ENCODE results near the gene MRM1.

The MRM1 gene

GRCh38 chr17:36613155-36613554 lies 11.8 kb downstream of the MRM1 start:
- peaks cover 2% of the 10 kb centered on the region for H3K4me1 ChIP-seq (ENCODE audit: control insufficient read depth, insufficient read depth, low read length)
- no CpG with 5 or more reads among the region's 4 CpGs for WGBS (ENCODE audit: insufficient coverage, insufficient read length)
- no peak for DNase-seq (ENCODE audit: low read depth, low spot score)
- no peak overlapping the region for H3K4me3 ChIP-seq (ENCODE audit: low read length)
- H3K27me3 ChIP-seq (ENCODE audit: control insufficient read depth, insufficient read depth, low read length), result no peaks in the 10 kb centered on the region
- H3K27ac ChIP-seq (ENCODE audit: low read length), result no peak overlapping the region
- H3K36me3 ChIP-seq (ENCODE audit: control insufficient read depth, insufficient read depth, low read length), result no peaks in the 10 kb centered on the region
- H3K9me3 ChIP-seq (ENCODE audit: control insufficient read depth, insufficient read depth, low read length), result no peaks in the 10 kb centered on the region

GRCh38 chr17:36614081-36614480 lies 12.7 kb downstream of the MRM1 start:
- WGBS (ENCODE audit: insufficient coverage, insufficient read length), result no CpG with 5 or more reads among the region's 7 CpGs

DNA sequence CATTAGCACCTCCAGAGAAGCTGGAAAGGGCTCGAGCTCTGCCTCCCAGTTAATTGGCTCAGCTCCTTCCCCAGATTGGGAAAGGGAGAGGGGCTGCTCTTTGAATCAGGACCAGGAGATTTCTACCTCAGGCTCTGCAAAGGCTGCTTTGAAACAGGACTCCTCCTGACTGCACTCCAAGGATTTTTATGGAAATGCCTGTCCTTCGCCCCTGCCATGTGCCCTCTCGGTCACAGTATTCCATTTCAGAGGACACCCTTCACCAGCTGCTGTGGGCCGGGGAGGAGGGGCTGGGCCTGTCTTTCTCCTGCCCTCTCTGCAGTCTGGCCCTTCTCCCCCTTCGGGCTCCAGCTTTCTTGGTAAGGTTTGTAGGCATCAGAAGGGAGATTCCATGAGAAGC lies 13.6 kb downstream of the MRM1 start:
- peaks cover 2% of the 10 kb centered on the region for H3K4me1 ChIP-seq (ENCODE audit: control insufficient read depth, insufficient read depth, low read length)
- no CpG with 5 or more reads among the region's 5 CpGs for WGBS (ENCODE audit: insufficient coverage, insufficient read length)
- no peaks in the 10 kb centered on the region for H3K9me3 ChIP-seq (ENCODE audit: control insufficient read depth, insufficient read depth, low read length)
- no peaks in the 10 kb centered on the region for H3K27me3 ChIP-seq (ENCODE audit: control insufficient read depth, insufficient read depth, low read length)
- no peaks in the 10 kb centered on the region for H3K36me3 ChIP-seq (ENCODE audit: control insufficient read depth, insufficient read depth, low read length)
- no peak for DNase-seq (ENCODE audit: low read depth, low spot score)
- H3K4me3 ChIP-seq (ENCODE audit: low read length), result no peak overlapping the region
- H3K27ac ChIP-seq (ENCODE audit: low read length), result no peak overlapping the region

More at GRCh38 chr17:36614081-36614480, 12.7 kb downstream of the MRM1 start:
- no peaks in the 10 kb centered on the region for H3K27me3 ChIP-seq (ENCODE audit: control insufficient read depth, insufficient read depth, low read length)
- no peaks in the 10 kb centered on the region for H3K9me3 ChIP-seq (ENCODE audit: control insufficient read depth, insufficient read depth, low read length)
- no peak overlapping the region for H3K4me3 ChIP-seq (ENCODE audit: low read length)
- no peaks in the 10 kb centered on the region for H3K36me3 ChIP-seq (ENCODE audit: control insufficient read depth, insufficient read depth, low read length)
- no peak for DNase-seq (ENCODE audit: low read depth, low spot score)
- no peak overlapping the region for H3K27ac ChIP-seq (ENCODE audit: low read length)
- H3K4me1 ChIP-seq (ENCODE audit: control insufficient read depth, insufficient read depth, low read length), result peaks cover 2% of the 10 kb centered on the region

DNA sequence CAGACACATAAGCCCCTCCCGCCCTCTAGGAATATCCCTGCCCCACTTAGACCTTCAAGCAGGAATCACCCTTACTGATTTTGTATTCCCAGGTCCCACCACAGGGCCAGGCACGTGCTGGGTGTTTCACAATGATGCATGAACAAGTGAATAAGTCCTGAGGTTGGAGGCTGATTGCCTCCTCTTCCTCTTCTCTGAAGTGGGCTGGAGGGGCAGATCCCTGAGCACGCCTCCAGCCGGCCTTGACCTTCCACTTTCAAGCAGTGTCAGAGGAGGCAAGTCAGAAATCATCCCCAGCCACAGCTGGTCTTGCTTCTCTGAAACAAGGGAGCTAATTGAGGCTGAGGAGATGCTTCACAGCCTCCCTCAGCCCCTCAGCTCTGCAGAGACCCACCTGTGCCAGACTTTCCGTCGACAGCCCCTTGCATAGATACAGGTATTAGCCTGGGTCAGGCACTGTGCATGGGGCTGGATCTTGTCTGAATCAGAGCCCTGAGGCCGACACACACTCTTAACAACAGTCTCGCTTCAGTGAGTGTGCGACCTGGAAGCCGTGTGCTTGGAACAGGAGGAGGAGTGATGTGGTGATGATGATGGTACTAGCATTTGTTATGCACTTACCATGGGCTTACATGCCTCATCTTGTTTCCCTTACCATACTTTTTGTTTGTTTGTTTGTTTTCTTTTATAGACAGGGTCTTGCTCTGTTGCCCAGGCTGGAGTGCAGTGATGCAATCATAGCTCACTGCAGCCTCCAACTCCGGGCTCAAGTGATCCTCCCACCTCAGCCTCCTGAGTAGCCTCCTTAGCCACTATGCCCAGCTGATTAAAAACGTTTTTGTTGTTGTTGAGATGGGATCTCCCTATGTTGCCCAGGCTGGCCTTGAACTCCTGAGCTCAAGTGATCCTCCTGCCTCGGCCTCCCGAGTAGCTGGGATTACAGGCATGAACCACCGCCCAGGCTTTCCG lies 15.0 kb downstream of the MRM1 start:
- no peak for DNase-seq (ENCODE audit: low read depth, low spot score)
- no peaks in the 10 kb centered on the region for H3K27me3 ChIP-seq (ENCODE audit: control insufficient read depth, insufficient read depth, low read length)
- no peak overlapping the region for H3K27ac ChIP-seq (ENCODE audit: low read length)
- WGBS (ENCODE audit: insufficient coverage, insufficient read length), result no CpG with 5 or more reads among the region's 16 CpGs
- no peaks in the 10 kb centered on the region for H3K9me3 ChIP-seq (ENCODE audit: control insufficient read depth, insufficient read depth, low read length)
- no peaks in the 10 kb centered on the region for H3K36me3 ChIP-seq (ENCODE audit: control insufficient read depth, insufficient read depth, low read length)
- no peak overlapping the region for H3K4me3 ChIP-seq (ENCODE audit: low read length)
- peaks cover 2% of the 10 kb centered on the region for H3K4me1 ChIP-seq (ENCODE audit: control insufficient read depth, insufficient read depth, low read length)

GRCh38 chr17:36617773-36618172 lies 16.4 kb downstream of the MRM1 start:
- H3K27ac ChIP-seq (ENCODE audit: low read length), result no peak overlapping the region
- no peaks in the 10 kb centered on the region for H3K36me3 ChIP-seq (ENCODE audit: control insufficient read depth, insufficient read depth, low read length)
- no peaks in the 10 kb centered on the region for H3K9me3 ChIP-seq (ENCODE audit: control insufficient read depth, insufficient read depth, low read length)
- no peaks in the 10 kb centered on the region for H3K27me3 ChIP-seq (ENCODE audit: control insufficient read depth, insufficient read depth, low read length)
- DNase-seq (ENCODE audit: low read depth, low spot score), result no peak
- H3K4me3 ChIP-seq (ENCODE audit: low read length), result no peak overlapping the region
- WGBS (ENCODE audit: insufficient coverage, insufficient read length), result no CpG with 5 or more reads among the region's 7 CpGs
- H3K4me1 ChIP-seq (ENCODE audit: control insufficient read depth, insufficient read depth, low read length), result peaks cover 2% of the 10 kb centered on the region

DNA sequence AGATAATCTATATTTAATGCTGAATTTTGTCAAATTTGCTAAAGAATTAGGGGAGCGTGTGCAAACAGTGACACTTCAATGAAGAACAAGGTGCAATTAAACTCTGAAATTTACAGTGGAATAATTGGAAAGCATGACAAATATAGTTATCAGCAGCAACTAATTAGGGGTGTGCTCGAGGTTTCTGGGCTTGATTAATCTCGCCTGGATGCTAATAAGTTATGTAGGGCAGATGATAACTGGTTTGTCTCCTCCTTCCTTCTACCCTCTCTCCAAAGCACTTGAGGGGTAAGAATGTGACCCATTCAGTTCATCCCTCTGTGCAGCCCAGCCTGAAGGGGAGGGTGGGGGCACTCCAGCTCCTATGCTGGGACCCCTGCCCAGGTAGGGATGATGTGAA lies 21.9 kb downstream of the MRM1 start:
- Histone ChIP-seq H3K4me1 (ENCODE audit: control insufficient read depth, insufficient read depth, low read length) (no peaks in the 10 kb centered on the region), H3K9me3 (ENCODE audit: control insufficient read depth, insufficient read depth, low read length) (no peaks in the 10 kb centered on the region), H3K4me3 (ENCODE audit: low read length) (no peak overlapping the region), H3K27ac (ENCODE audit: low read length) (no peak overlapping the region), H3K27me3 (ENCODE audit: control insufficient read depth, insufficient read depth, low read length) (no peaks in the 10 kb centered on the region), H3K36me3 (ENCODE audit: control insufficient read depth, insufficient read depth, low read length) (no peaks in the 10 kb centered on the region)
- WGBS (ENCODE audit: insufficient coverage, insufficient read length), result no CpG with 5 or more reads among the region's 3 CpGs
- no peak for DNase-seq (ENCODE audit: low read depth, low spot score)

DNA sequence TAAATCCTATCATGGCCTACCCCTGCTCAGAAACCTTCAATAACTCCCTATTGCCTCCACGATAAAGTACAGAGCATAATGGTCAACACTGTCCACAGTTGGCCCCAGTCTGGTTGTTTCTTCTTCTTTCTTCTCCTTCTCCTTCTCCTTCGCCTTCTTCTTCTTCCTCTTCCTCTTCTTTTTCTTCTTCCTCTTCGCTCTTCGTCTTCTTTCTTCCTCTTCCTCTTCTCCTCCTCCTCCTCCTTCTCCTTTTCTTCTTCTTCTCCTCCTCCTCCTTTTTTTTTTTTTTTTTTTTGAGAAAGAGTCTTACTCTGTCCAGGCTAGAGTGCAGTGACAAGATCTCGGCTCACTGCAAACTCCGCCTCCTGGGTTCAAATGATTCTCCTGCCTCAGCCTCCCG lies 23.8 kb downstream of the MRM1 start:
- Histone ChIP-seq H3K4me3 (ENCODE audit: low read length) (no peak overlapping the region), H3K36me3 (ENCODE audit: control insufficient read depth, insufficient read depth, low read length) (no peaks in the 10 kb centered on the region), H3K27ac (ENCODE audit: low read length) (no peak overlapping the region), H3K9me3 (ENCODE audit: control insufficient read depth, insufficient read depth, low read length) (no peaks in the 10 kb centered on the region), H3K4me1 (ENCODE audit: control insufficient read depth, insufficient read depth, low read length) (0 out of 2 replicates have a peak, but pooled peaks cover 1% of the 10 kb centered on the region), H3K27me3 (ENCODE audit: control insufficient read depth, insufficient read depth, low read length) (no peaks in the 10 kb centered on the region)
- no peak for DNase-seq (ENCODE audit: low read depth, low spot score)
- 100% methylated on average over 2 of the region's 7 CpGs for WGBS (ENCODE audit: insufficient coverage, insufficient read length)

- WGBS (ENCODE audit: insufficient coverage, insufficient read length), result no CpG with 5 or more reads among the region's 12 CpGs
- Histone ChIP-seq H3K27ac (ENCODE audit: low read length) (no peak overlapping the region), H3K36me3 (ENCODE audit: control insufficient read depth, insufficient read depth, low read length) (no peaks in the 10 kb centered on the region), H3K9me3 (ENCODE audit: control insufficient read depth, insufficient read depth, low read length) (no peaks in the 10 kb centered on the region), H3K4me3 (ENCODE audit: low read length) (no peak overlapping the region), H3K4me1 (ENCODE audit: control insufficient read depth, insufficient read depth, low read length) (0 out of 2 replicates have a peak, but pooled peaks cover 1% of the 10 kb centered on the region), H3K27me3 (ENCODE audit: control insufficient read depth, insufficient read depth, low read length) (no peaks in the 10 kb centered on the region)
- no peak for DNase-seq (ENCODE audit: low read depth, low spot score)
Measured at GRCh38 chr17:36627101-36627500, 25.7 kb downstream of the MRM1 start.

DNA sequence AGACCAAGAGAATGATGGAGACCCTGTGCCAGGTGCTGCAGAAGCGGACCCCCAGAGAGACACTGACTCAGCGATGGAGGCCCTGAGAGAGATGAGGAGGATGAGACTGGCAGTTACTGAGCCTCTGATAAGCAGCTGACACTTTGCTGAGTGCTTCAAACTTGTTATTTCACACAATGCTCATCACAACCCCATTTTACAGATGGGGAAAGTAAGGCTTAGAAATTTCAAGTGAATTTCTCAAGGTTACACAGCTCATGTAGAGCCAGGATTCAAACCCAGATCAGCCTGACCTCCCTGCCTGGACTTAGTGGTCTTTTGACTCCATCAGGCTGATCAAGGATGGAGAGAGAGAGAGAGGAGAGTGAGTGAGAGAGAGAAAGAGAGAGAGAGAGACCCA lies 27.2 kb downstream of the MRM1 start:
- H3K4me3 ChIP-seq (ENCODE audit: low read length), result no peak overlapping the region
- H3K27ac ChIP-seq (ENCODE audit: low read length), result no peak overlapping the region
- no peaks in the 10 kb centered on the region for H3K27me3 ChIP-seq (ENCODE audit: control insufficient read depth, insufficient read depth, low read length)
- H3K4me1 ChIP-seq (ENCODE audit: control insufficient read depth, insufficient read depth, low read length), result 0 out of 2 replicates have a peak, but pooled peaks cover 2% of the 10 kb centered on the region
- no CpG with 5 or more reads among the region's 2 CpGs for WGBS (ENCODE audit: insufficient coverage, insufficient read length)
- DNase-seq (ENCODE audit: low read depth, low spot score), result no peak
- H3K36me3 ChIP-seq (ENCODE audit: control insufficient read depth, insufficient read depth, low read length), result no peaks in the 10 kb centered on the region
- H3K9me3 ChIP-seq (ENCODE audit: control insufficient read depth, insufficient read depth, low read length), result no peaks in the 10 kb centered on the region

GRCh38 chr17:36629252-36629847 lies 28.0 kb downstream of the MRM1 start:
- WGBS (ENCODE audit: insufficient coverage, insufficient read length), result no CpG with 5 or more reads among the region's 14 CpGs

More at GRCh38 chr17:36629252-36629847, 28.0 kb downstream of the MRM1 start:
- no peak for DNase-seq (ENCODE audit: low read depth, low spot score)
- Histone ChIP-seq H3K9me3 (ENCODE audit: control insufficient read depth, insufficient read depth, low read length) (no peaks in the 10 kb centered on the region), H3K4me3 (ENCODE audit: low read length) (no peak overlapping the region), H3K36me3 (ENCODE audit: control insufficient read depth, insufficient read depth, low read length) (no peaks in the 10 kb centered on the region), H3K27me3 (ENCODE audit: control insufficient read depth, insufficient read depth, low read length) (no peaks in the 10 kb centered on the region), H3K4me1 (ENCODE audit: control insufficient read depth, insufficient read depth, low read length) (0 out of 2 replicates have a peak, but pooled peaks cover 3% of the 10 kb centered on the region), H3K27ac (ENCODE audit: low read length) (no peak overlapping the region)

Data from iPS DF 6.9 (cell line).